Peyer's patch (tissue), 4 donors: ENCODE results near the gene LGALS7B. TPM values are rescaled to one million over a fixed set of nuclear protein-coding genes. Genes with fewer than 3 reads are reported as not detected.
"Not testable (repeated sequence)": the region's sequence is repeated elsewhere in the genome, so short reads cannot be mapped to it uniquely, and the experiment has no call there.

ENCODE experiments used
- DNase-seq, 3 donors: peaks; one replicate each; pipeline ENCODE4 v3.0.0-alpha.2; 2017 to 2019
- H3K27ac ChIP-seq, 4 donors: fragments of 200-600 bp; sonication (generic); one replicate each; pipeline ENCODE4 v1.5.1; 2016 to 2019
- H3K27me3 ChIP-seq, 2 donors: fragments of 200-600 bp; sonication (generic); one replicate each; pipeline ENCODE4 v1.5.1; 2019
- H3K36me3 ChIP-seq, 3 donors: fragments of 200-600 bp; sonication (generic); one replicate each; pipeline ENCODE4 v1.5.1; 2016 to 2019
- H3K4me1 ChIP-seq, 4 donors: fragments of 200-600 bp; sonication (generic); one replicate each; pipeline ENCODE4 v1.5.1; 2016 to 2019
- H3K4me3 ChIP-seq, 4 donors: fragments of 200-600 bp; sonication (generic); 1 replicate in 3 of 4; 2 replicates in 1 of 4; pipeline ENCODE4 v1.5.1; 2016 to 2019; ENCODE audit warnings: mild to moderate bottlenecking in 1 of 4
- H3K9me3 ChIP-seq, 4 donors: fragments of 200-600 bp; sonication (generic); one replicate each; pipeline ENCODE4 v1.5.1; 2016 to 2019; ENCODE audit warnings: mild to moderate bottlenecking in 1 of 4
- POLR2A ChIP-seq, 2 donors: fragments of 450-650 bp; IDR thresholded peaks; one replicate each; pipeline ENCODE4 v1.5.1; 2017; ENCODE audit warnings: antibody characterized with exemption in 2 of 2, mild to moderate bottlenecking in 2 of 2, moderate library complexity in 2 of 2
- total RNA-seq, 4 donors: library from RNA; depleted of rRNA; stranded (reverse); fragments of >200 nt; gene quantifications; one replicate each; pipeline ENCODE4 v1.1.0, GENCODE V29; 2016
- TF ChIP-seq, protein P1 (sequence below), 6 experiments: fragments of 450-650 bp in 4 of 6; fragments of 200-600 bp in 2 of 6; sonication (generic) in 1 of 6; IDR thresholded peaks; one replicate each; pipeline ENCODE4 v1.5.1; 2017 to 2019; ENCODE audit warnings: antibody characterized with exemption in 6 of 6, mild to moderate bottlenecking in 3 of 6, moderate library complexity in 1 of 6

LGALS7B gene
- total RNA-seq, 4 donors from 2014 or later, result not detected

DNA sequence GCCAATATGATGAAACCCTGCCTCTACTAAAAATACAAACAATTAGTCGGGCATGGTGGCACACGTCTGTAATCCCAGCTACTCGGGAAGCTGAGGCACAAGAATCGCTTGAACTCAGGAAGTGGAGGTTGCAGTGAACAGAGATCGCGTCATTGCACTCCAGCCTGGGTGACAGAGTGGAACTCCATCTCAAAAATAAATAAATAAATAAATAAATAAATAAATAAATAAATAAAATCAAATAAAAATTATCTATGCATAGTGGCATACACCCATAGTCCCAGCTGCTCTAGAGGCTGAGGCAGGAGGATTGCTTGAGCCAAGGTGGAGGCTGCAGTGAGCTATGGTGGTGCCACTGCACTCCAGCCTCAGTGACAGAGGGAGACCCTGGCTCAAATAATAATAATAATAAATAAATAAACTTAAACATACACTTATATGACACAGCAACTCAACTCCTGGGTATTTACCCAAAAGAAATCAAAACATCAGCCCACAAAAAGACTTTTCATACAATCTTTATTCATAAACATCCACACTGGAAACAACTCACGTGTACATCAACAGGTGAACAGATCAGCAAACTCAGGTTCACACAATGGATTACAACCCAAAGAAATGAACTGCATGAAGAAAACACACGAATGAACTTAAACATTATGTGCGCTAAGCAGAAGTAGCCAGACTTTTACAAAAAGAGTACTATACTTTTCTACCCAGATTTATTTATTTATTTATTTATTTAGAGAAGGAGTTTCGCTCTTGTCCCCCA lies 22.5 kb upstream of the LGALS7B start:
- Histone ChIP-seq H3K36me3 (no peaks in the 10 kb centered on the region), H3K9me3 (no peaks in the 10 kb centered on the region), H3K27ac (no peak overlapping the region), H3K4me1 (peaks cover 0 to 7% (median 3%) of the 10 kb centered on the region in 4 donors), H3K4me3 (no peak overlapping the region), H3K27me3 (no peaks in the 10 kb centered on the region)
- TF ChIP-seq, protein P1, sequence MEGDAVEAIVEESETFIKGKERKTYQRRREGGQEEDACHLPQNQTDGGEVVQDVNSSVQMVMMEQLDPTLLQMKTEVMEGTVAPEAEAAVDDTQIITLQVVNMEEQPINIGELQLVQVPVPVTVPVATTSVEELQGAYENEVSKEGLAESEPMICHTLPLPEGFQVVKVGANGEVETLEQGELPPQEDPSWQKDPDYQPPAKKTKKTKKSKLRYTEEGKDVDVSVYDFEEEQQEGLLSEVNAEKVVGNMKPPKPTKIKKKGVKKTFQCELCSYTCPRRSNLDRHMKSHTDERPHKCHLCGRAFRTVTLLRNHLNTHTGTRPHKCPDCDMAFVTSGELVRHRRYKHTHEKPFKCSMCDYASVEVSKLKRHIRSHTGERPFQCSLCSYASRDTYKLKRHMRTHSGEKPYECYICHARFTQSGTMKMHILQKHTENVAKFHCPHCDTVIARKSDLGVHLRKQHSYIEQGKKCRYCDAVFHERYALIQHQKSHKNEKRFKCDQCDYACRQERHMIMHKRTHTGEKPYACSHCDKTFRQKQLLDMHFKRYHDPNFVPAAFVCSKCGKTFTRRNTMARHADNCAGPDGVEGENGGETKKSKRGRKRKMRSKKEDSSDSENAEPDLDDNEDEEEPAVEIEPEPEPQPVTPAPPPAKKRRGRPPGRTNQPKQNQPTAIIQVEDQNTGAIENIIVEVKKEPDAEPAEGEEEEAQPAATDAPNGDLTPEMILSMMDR (IDR thresholded peaks at IDR 0.05), result no peak
- no peak for TF ChIP-seq POLR2A (IDR thresholded peaks at IDR 0.05)
- DNase-seq, result no peak

DNA sequence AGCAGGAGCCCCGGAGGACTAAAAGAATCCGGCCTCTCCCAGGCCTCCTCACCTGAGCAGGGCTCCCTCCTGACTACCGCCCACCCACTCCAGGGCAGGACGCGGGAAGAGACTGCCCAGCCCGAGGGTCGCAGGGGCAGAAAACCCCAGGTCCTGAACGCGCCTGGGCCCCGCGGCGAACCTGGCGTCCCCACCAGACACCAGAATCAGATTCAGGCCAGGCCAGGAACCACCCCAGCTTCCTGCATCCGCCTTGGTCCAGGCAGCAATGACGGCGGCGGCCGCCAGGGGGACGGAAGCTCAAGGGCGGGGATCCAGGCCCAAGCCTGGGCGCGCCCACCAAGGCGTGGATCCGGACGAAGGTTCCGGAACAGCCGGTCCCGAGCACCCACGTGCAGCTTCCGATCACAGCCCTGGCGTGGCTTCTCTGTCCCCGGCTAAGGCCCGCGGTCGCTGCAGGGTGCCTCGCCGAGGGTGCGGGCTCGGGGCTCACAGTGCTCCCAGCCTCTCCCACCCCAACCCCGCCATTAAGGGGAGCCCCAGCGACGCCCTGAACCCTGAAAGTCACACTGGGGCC lies 19.3 kb upstream of the LGALS7B start:
- H3K4me3 ChIP-seq, result peak overlapping the region; percentile 20 to 50 (median 40)
- TF ChIP-seq POLR2A (IDR thresholded peaks at IDR 0.05), result no peak
- TF ChIP-seq, protein P1 (IDR thresholded peaks at IDR 0.05), result peak; percentile 77 to 98 (median 95)
- peak; percentile 95 to 98 (median 95) for DNase-seq

DNA sequence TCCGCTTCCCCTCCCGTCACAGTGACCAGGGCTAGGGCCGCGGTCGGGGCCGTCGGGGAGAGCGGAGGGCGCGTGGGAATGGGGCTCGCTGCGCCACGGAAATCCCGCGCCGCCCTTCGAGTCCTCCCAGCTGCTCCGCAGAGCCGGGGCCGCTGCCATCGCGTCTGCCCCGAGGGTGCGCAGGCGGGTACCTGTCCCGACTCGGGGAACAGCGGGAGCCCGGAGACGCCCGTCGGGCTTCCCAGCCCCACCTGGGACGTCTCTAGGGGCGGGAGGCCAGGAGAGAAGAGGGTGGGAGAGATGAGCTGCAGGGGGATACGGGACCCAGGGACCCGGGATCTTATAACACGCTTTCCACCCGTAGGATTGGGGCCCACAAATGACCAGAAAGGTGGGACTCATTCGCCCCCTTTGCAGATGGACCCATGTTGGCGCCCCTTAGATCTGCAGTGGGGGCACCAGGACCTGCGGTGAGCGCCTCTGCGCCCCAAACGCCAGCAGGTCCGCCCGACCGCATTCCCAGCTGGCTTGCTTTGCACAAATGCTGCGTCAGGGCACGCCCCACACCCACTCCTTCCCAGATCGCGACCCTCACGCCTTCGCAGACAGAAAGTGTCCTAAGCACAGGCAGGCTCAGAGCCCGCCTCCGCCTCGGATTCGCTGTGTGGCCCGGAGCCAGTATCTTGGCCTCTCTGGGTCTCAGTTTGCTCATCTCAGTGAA lies 18.6 kb upstream of the LGALS7B start:
- H3K36me3 ChIP-seq, H3K27me3 ChIP-seq, H3K4me1 ChIP-seq, DNase-seq, H3K9me3 ChIP-seq: not testable (repeated sequence)
- Histone ChIP-seq H3K27ac (peak overlapping the region; percentile 53 to 74 (median 68)), H3K4me3 (peak overlapping the region; percentile 20 to 50 (median 40))

More for the DNA sequence above, 19.3 kb upstream of the LGALS7B start:
- no peaks in the 10 kb centered on the region for H3K9me3 ChIP-seq
- H3K36me3 ChIP-seq, result no peaks in the 10 kb centered on the region
- no peaks in the 10 kb centered on the region for H3K27me3 ChIP-seq
- peaks cover 0 to 7% (median 3%) of the 10 kb centered on the region in 4 donors for H3K4me1 ChIP-seq
- H3K27ac ChIP-seq, result peak overlapping the region; percentile 53 to 74 (median 68)

DNA sequence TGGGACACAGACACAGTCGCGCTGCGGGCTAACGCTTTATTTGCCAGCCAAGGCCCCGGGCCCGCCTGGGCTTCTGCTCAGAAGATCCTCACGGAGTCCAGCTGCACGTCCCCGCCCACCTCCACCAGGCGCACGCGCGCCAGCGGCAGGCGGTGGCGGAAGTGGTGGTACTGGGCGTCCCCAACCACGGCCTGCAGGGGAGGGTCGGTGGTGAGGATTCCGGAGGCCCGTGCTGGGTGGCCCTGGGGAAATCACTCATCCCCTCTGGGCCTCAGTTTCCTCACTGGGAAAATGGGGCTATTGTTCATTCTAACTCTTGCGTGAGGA lies 18.1 kb upstream of the LGALS7B start:
- H3K27ac ChIP-seq, H3K9me3 ChIP-seq, H3K4me1 ChIP-seq, DNase-seq, H3K36me3 ChIP-seq, H3K4me3 ChIP-seq, H3K27me3 ChIP-seq: not testable (repeated sequence)

DNA sequence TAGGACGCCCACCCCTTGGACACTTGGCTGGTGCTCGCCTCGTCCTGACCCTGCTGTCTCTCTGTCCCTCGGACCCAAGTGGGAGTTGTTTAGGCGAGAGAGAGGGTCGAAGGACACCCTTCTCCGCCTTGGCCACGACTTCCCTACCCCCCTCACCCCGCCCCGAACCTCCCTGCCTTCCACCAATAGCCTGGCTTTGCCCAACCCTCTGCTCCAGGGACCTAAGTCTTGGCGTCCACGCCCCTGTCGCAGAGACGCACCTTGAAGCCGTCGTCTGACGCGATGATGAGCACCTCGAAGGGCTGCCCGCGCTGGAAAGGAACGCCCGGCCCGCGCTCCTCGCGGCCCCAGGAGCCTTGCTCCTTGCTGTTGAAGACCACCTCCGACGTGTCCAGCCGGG lies 17.4 kb upstream of the LGALS7B start:
- not testable (repeated sequence) for H3K36me3 ChIP-seq, H3K9me3 ChIP-seq, H3K4me3 ChIP-seq, H3K27me3 ChIP-seq, H3K4me1 ChIP-seq, H3K27ac ChIP-seq, DNase-seq

DNA sequence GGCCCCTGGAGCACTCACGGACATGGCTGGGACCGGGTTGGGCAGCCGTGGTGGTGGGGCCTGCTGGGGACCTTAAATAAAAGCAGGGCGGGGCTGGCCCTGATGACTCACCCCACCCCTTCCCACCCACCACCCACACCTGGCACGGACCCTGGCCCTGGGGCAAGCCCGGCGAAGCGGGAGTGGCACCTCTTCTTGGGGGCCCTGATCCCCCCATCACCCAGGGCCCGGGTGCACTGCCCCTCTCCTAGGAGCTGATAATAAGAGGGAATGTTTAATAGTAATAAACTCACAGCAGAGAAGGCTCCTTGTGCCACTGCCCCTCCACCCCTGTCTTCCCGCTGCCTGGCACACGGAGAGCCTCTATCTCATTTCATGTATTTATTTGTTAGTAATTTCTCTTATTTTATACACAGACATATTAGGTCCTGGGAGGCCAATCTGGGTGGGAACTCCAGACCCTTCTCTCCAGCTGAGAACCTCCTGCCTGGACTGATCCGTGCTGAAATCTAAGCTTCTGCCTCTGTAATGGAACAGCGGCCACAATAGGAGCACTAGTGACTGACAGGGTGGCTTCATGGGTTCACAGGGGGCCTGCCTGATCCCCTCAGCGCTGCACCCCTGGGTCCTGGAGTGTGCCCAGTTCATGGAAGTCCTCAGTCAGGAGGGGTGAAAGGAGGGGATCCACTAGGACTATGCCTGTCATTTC lies 15.4 kb upstream of the LGALS7B start, which contains the start of gene LGALS7:
Gene LGALS7, minus strand, starts transcription at position 49 of the 709 bp plus-strand sequence. Its CDS starts 25 bp downstream, at position 24.
- H3K27ac ChIP-seq, result no peak within 1 kb of the TSS
- TF ChIP-seq POLR2A (IDR thresholded peaks at IDR 0.05), result no peak
- TF ChIP-seq, protein P1 (IDR thresholded peaks at IDR 0.05), result no peak
- no peaks in the 10 kb centered on the region for H3K36me3 ChIP-seq

More for the DNA sequence above, 15.4 kb upstream of the LGALS7B start, which contains the start of gene LGALS7:
- Histone ChIP-seq H3K4me3 (no peak within 1 kb of the TSS), H3K4me1 (peaks cover 0 to 7% (median 3%) of the 10 kb centered on the region in 4 donors), H3K27me3 (no peaks in the 10 kb centered on the region), H3K9me3 (no peaks in the 10 kb centered on the region)
- DNase-seq, result no peak
